HCT116 (cell line): ENCODE measurements around the gene KHSRP. TPM values are rescaled to one million over a fixed set of nuclear protein-coding genes. Genes with fewer than 3 reads are reported as not detected.

Source experiments
- ATAC-seq: fragments of 200-7000 bp; cut with Tn5 transposase; 2 replicates; pipeline ENCODE4 v1.9.1; 2020; ENCODE audit warnings: mild to moderate bottlenecking, moderate library complexity
- BruUV-seq: library from RNA; stranded (reverse); fragments of 400-500 nt; replicated peaks from 2 replicates; lab custom pipeline; 2021; lab: Mats Ljungman, UMichigan
- CTCF ChIA-PET: fragments of 300-600 bp; sonication (Branson Sonifier 250); formaldehyde crosslinking; loops from one replicate; lab custom pipeline; 2021; ENCODE audit warnings: antibody characterized with exemption; lab: Charles Lee
- POLR2A ChIA-PET: fragments of 300-600, 350-600 bp; sonication (Branson Sonifier 250); formaldehyde crosslinking; loops from one replicate; lab custom pipeline; 2021; ENCODE audit warnings: antibody characterized with exemption; lab: Charles Lee
- RAD21 ChIA-PET, 2 experiments: fragments of 300-600 bp; sonication (Branson Sonifier 250); formaldehyde crosslinking; loops; one replicate each; lab custom pipeline; 2023; ENCODE audit warnings: low total read pairs in 2 of 2; ENCODE audit not compliant: uncharacterized antibody in 2 of 2, unreplicated experiment in 2 of 2, low non-redundant PET in 1 of 2; lab: Charles Lee
- DNase-seq: peaks from one replicate; pipeline ENCODE4 v3.0.0-alpha.2; 2010; ENCODE audit warnings: low read depth, low spot score
- H2AFZ ChIP-seq: fragments of 200-600 bp; shearing (Covaris generic), sonication (generic); 2 replicates; pipeline ENCODE4 v1.6.1; 2017; ENCODE audit warnings: low read depth, mixed run types, mixed read lengths, antibody characterized with exemption, low read length; ENCODE audit not compliant: poor library complexity, severe bottlenecking
- H3K27ac ChIP-seq: 2 replicates; pipeline ENCODE4 v1.5.1; 2012; ENCODE audit warnings: low read depth, low read length
- H3K27me3 ChIP-seq: fragments of 200-600 bp; sonication (generic); 2 replicates; pipeline ENCODE4 v1.6.1; 2016; ENCODE audit warnings: mixed run types, low read length, mixed read lengths; ENCODE audit not compliant: insufficient read depth
- H3K36me3 ChIP-seq, 2 experiments: fragments of 200-500 bp in 1 of 2; fragments of 200-600 bp in 1 of 2; sonication (Bioruptor generic) in 1 of 2; sonication (generic) in 1 of 2; 2 replicates each; pipeline versions ENCODE4 v1.5.1 to v1.6.1; 2014 to 2016; ENCODE audit warnings: low read length in 2 of 2, inconsistent platforms in 1 of 2, mixed read lengths in 1 of 2, mixed run types in 1 of 2; ENCODE audit not compliant: insufficient read depth in 2 of 2, control insufficient read depth in 1 of 2
- H3K4me1 ChIP-seq, 2 experiments: fragments of 200-600 bp in 1 of 2; sonication (generic) in 1 of 2; 2 replicates each; pipeline versions ENCODE4 v1.5.1 to v1.6.1; 2012 to 2017; ENCODE audit warnings: low read length in 2 of 2, inconsistent platforms in 1 of 2, mild to moderate bottlenecking in 1 of 2, mixed read lengths in 1 of 2, mixed run types in 1 of 2, moderate library complexity in 1 of 2; ENCODE audit not compliant: insufficient read depth in 2 of 2, control insufficient read depth in 1 of 2
- H3K4me2 ChIP-seq: fragments of 200-600 bp; sonication (generic); 2 replicates; pipeline ENCODE4 v1.6.1; 2017; ENCODE audit warnings: mixed run types, low read length, mixed read lengths
- H3K4me3 ChIP-seq, 2 experiments: fragments of 200-600 bp in 1 of 2; sonication (generic) in 1 of 2; replicated peaks in 1 of 2; 2 replicates each; pipeline ENCODE4 v1.5.1; 2011 to 2016; ENCODE audit warnings: low read length in 2 of 2, control low read depth in 1 of 2, low read depth in 1 of 2, mild to moderate bottlenecking in 1 of 2, mixed read lengths in 1 of 2, mixed run types in 1 of 2
- H3K79me2 ChIP-seq: fragments of 200-600 bp; sonication (generic); 2 replicates; pipeline ENCODE4 v1.6.1; 2017; ENCODE audit warnings: mild to moderate bottlenecking, mixed run types, low read length, moderate library complexity, mixed read lengths; ENCODE audit not compliant: insufficient read depth
- H3K9ac ChIP-seq: fragments of 200-600 bp; sonication (generic); 2 replicates; pipeline ENCODE4 v1.6.1; 2016; ENCODE audit warnings: low read length, mixed read lengths
- H3K9me2 ChIP-seq: fragments of 200-600 bp; sonication (generic), shearing (Covaris generic); 2 replicates; pipeline ENCODE4 v1.6.1; 2017; ENCODE audit warnings: mixed run types, mild to moderate bottlenecking, moderate library complexity; ENCODE audit not compliant: insufficient read depth
- H3K9me3 ChIP-seq, 2 experiments: fragments of 200-500 bp in 1 of 2; fragments of 200-600 bp in 1 of 2; sonication (Bioruptor generic) in 1 of 2; sonication (generic) in 1 of 2; 2 replicates each; pipeline ENCODE4 v1.6.1; 2014 to 2017; ENCODE audit warnings: low read length in 2 of 2, mixed read lengths in 2 of 2, inconsistent platforms in 1 of 2, low read depth in 1 of 2, mild to moderate bottlenecking in 1 of 2, mixed run types in 1 of 2, moderate library complexity in 1 of 2; ENCODE audit not compliant: control insufficient read depth in 1 of 2, insufficient read depth in 1 of 2
- H4K20me1 ChIP-seq: fragments of 200-600 bp; sonication (generic), shearing (Covaris generic); 2 replicates; pipeline ENCODE4 v1.6.1; 2017; ENCODE audit warnings: mixed run types, mild to moderate bottlenecking, moderate library complexity; ENCODE audit not compliant: insufficient read depth
- CBX3 ChIP-seq: IDR thresholded peaks from 2 replicates; pipeline ENCODE4 v1.6.1; 2012; ENCODE audit warnings: low read depth
- EGR1 ChIP-seq: IDR thresholded peaks from 2 replicates; pipeline ENCODE4 v1.6.1; 2012; ENCODE audit warnings: low read depth
- ELF1 ChIP-seq: IDR thresholded peaks from 2 replicates; pipeline ENCODE4 v1.6.1; 2012; ENCODE audit warnings: low read depth, borderline replicate concordance
- EZH2 ChIP-seq: fragments of 200-600 bp; sonication (generic); IDR thresholded peaks from 2 replicates; pipeline ENCODE4 v1.6.1; 2017; ENCODE audit warnings: antibody characterized with exemption, mixed run types
- EZH2phosphoT487 ChIP-seq: fragments of 200-600 bp; IDR thresholded peaks from 2 replicates; pipeline ENCODE4 v1.6.1; 2018; ENCODE audit warnings: antibody characterized with exemption, borderline replicate concordance
- FOSL1 ChIP-seq: IDR thresholded peaks from 2 replicates; pipeline ENCODE4 v1.6.1; 2012; ENCODE audit warnings: low read depth
- JUND ChIP-seq: IDR thresholded peaks from 2 replicates; pipeline ENCODE4 v1.6.1; 2012
- MAX ChIP-seq: IDR thresholded peaks from 2 replicates; pipeline ENCODE4 v1.6.1; 2012
- POLR2A ChIP-seq: IDR thresholded peaks from 2 replicates; pipeline ENCODE4 v1.7.0; 2011; ENCODE audit warnings: borderline replicate concordance; ENCODE audit not compliant: insufficient read depth, insufficient read length; ENCODE audit errors: extremely low read depth
- POLR2AphosphoS5 ChIP-seq: IDR thresholded peaks from 2 replicates; pipeline ENCODE4 v1.6.1; 2011; ENCODE audit warnings: mild to moderate bottlenecking, low read depth, low read length, moderate library complexity
- RAD21 ChIP-seq: IDR thresholded peaks from 2 replicates; pipeline ENCODE4 v1.6.1; 2012; ENCODE audit warnings: low read depth, mild to moderate bottlenecking
- SIN3A ChIP-seq: IDR thresholded peaks from 2 replicates; pipeline ENCODE4 v1.6.1; 2012; ENCODE audit warnings: low read depth
- SP1 ChIP-seq: IDR thresholded peaks from 2 replicates; pipeline ENCODE4 v1.6.1; 2012; ENCODE audit warnings: low read depth
- SRF ChIP-seq: IDR thresholded peaks from 2 replicates; pipeline ENCODE4 v1.6.1; 2012; ENCODE audit warnings: low read depth
- YY1 ChIP-seq: IDR thresholded peaks from 2 replicates; pipeline ENCODE4 v1.6.1; 2011; ENCODE audit warnings: low read length, low read depth, moderate library complexity, mild to moderate bottlenecking; ENCODE audit not compliant: insufficient replicate concordance; ENCODE audit errors: extremely low read depth
- ZFX ChIP-seq: fragments of 450-650 bp; IDR thresholded peaks from 2 replicates; pipeline ENCODE4 v1.6.1; 2017
- ZNF274 ChIP-seq: fragments of 200-500 bp; sonication (Bioruptor generic); IDR thresholded peaks from 2 replicates; pipeline ENCODE4 v1.6.1; 2014; ENCODE audit warnings: mild to moderate bottlenecking, low read depth, low read length, inconsistent platforms
- intact Hi-C: fragments of 100-400 bp; cut with micrococcal nuclease; formaldehyde crosslinking; loops from 2 replicates; pipeline ENCODE4 v1.10.0; 2022
- total RNA-seq: library from RNA; stranded (reverse); gene quantifications from one replicate; pipeline ENCODE4 v1.2.1, GENCODE V29; 2021; ENCODE audit not compliant: unreplicated experiment
- TF ChIP-seq, protein P1 (sequence below): IDR thresholded peaks from 2 replicates; pipeline ENCODE4 v1.6.1; 2012
- TF ChIP-seq, protein P2 (sequence below): IDR thresholded peaks from 2 replicates; pipeline ENCODE4 v1.6.1; 2012; ENCODE audit warnings: low read depth

KHSRP gene
- total RNA-seq, 1 experiment from 2014 or later = 553 TPM

DNA sequence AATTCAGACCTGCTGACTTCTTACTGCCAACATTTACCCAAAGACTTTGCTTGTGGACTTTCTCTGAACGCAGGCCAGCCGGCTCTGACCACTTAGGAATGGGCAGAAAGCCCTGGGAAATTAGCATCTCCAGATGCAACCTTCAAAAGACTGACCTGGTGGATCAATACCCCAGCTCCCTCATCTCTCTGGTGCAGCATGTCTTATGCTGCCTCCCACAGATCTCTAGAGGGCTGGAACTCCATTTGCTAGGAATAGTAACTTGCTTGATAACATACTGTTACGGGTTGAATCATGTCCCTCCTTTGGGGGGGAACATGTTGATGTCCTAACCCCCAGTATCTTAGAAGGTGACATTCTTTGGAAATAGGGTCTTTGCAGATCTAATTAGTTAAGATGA is 21.8 kb upstream of the KHSRP start:
- no TSS peak for BruUV-seq
- POLR2A ChIA-PET = no interaction called here
- no peak for TF ChIP-seq POLR2AphosphoS5
- TF ChIP-seq RAD21 = no peak
- no peak for TF ChIP-seq SP1
- TF ChIP-seq ZFX = no peak
- TF ChIP-seq, protein P1, sequence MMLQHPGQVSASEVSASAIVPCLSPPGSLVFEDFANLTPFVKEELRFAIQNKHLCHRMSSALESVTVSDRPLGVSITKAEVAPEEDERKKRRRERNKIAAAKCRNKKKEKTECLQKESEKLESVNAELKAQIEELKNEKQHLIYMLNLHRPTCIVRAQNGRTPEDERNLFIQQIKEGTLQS = no peak
- Histone ChIP-seq H3K9ac (no peak overlapping the region), H3K4me3 (no peak overlapping the region), H4K20me1 (no peaks in the 10 kb centered on the region), H3K4me1 (no peaks in the 10 kb centered on the region), H3K36me3 (peaks cover 0 to 4% of the 10 kb centered on the region in 2 experiments; a peak in 2 of 4 replicates), H3K79me2 (no peaks in the 10 kb centered on the region), H3K27me3 (no peaks in the 10 kb centered on the region), H3K4me2 (no peak overlapping the region), H3K27ac (no peak overlapping the region), H3K9me2 (no peaks in the 10 kb centered on the region), H2AFZ (no peak overlapping the region), H3K9me3 (peaks cover 0 to 4% of the 10 kb centered on the region in 2 experiments; a peak in 1 of 4 replicates)
- DNase-seq (no peak), ATAC-seq (no peak)
- intact Hi-C loops = no loop called here
- CTCF ChIA-PET = no interaction called here
- RAD21 ChIA-PET = no interaction called here

DNA sequence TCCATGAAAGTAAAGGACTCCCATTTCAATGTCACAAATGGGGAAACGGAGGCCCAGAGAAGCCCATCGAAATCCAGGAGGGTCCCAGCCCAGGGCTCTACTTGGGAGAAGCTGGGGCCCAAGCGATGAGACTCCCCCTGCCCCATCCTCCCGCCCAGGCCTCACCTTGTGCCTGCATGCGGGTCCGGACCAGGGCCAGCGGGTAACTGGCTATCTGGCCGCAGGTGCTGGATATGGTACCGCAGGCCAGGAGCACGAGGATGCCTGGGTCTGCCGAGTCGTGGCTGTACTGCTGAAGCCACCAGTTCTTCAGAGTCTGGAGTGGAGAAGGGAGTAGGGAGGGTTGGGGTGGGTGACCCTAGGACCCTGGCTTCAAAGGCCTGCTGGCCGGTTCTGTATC is 19.4 kb upstream of the KHSRP start:
- Histone ChIP-seq H3K4me3 (no peak overlapping the region), H3K27ac (no peak overlapping the region), H2AFZ (no peak overlapping the region), H3K27me3 (no peaks in the 10 kb centered on the region), H3K9me2 (no peaks in the 10 kb centered on the region), H3K36me3 (no peaks in the 10 kb centered on the region), H4K20me1 (no peaks in the 10 kb centered on the region), H3K79me2 (no peaks in the 10 kb centered on the region), H3K4me2 (no peak overlapping the region), H3K9me3 (peaks cover 0 to 4% of the 10 kb centered on the region in 2 experiments; a peak in 1 of 4 replicates)
- DNase-seq = no peak
- POLR2A ChIA-PET = no interaction called here
- intact Hi-C loops = no loop called here
- RAD21 ChIA-PET = no interaction called here
- BruUV-seq = no TSS peak
- no peak for TF ChIP-seq JUND
- TF ChIP-seq ZNF274 = no peak
- TF ChIP-seq EZH2phosphoT487 = no peak
- no peak for TF ChIP-seq SIN3A
- no peak for TF ChIP-seq EGR1
- TF ChIP-seq FOSL1 = no peak
- TF ChIP-seq, protein P1 = no peak
- no peak for TF ChIP-seq POLR2AphosphoS5
- no peak for TF ChIP-seq YY1
- no peak for TF ChIP-seq ELF1
- TF ChIP-seq SRF = no peak
- TF ChIP-seq, protein P2, sequence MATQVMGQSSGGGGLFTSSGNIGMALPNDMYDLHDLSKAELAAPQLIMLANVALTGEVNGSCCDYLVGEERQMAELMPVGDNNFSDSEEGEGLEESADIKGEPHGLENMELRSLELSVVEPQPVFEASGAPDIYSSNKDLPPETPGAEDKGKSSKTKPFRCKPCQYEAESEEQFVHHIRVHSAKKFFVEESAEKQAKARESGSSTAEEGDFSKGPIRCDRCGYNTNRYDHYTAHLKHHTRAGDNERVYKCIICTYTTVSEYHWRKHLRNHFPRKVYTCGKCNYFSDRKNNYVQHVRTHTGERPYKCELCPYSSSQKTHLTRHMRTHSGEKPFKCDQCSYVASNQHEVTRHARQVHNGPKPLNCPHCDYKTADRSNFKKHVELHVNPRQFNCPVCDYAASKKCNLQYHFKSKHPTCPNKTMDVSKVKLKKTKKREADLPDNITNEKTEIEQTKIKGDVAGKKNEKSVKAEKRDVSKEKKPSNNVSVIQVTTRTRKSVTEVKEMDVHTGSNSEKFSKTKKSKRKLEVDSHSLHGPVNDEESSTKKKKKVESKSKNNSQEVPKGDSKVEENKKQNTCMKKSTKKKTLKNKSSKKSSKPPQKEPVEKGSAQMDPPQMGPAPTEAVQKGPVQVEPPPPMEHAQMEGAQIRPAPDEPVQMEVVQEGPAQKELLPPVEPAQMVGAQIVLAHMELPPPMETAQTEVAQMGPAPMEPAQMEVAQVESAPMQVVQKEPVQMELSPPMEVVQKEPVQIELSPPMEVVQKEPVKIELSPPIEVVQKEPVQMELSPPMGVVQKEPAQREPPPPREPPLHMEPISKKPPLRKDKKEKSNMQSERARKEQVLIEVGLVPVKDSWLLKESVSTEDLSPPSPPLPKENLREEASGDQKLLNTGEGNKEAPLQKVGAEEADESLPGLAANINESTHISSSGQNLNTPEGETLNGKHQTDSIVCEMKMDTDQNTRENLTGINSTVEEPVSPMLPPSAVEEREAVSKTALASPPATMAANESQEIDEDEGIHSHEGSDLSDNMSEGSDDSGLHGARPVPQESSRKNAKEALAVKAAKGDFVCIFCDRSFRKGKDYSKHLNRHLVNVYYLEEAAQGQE = no peak
- TF ChIP-seq MAX = no peak
- TF ChIP-seq POLR2A = no peak
- no peak for TF ChIP-seq CBX3
- TF ChIP-seq EZH2 = no peak
- no peak for TF ChIP-seq SP1
- TF ChIP-seq, all 23 proteins: peak for 0
- ATAC-seq = no peak
- CTCF ChIA-PET = no interaction called here
- H3K9ac ChIP-seq = no peak overlapping the region
- H3K4me1 ChIP-seq = no peaks in the 10 kb centered on the region
